ENCODE results near the gene DGKQ.

The DGKQ gene

DNA sequence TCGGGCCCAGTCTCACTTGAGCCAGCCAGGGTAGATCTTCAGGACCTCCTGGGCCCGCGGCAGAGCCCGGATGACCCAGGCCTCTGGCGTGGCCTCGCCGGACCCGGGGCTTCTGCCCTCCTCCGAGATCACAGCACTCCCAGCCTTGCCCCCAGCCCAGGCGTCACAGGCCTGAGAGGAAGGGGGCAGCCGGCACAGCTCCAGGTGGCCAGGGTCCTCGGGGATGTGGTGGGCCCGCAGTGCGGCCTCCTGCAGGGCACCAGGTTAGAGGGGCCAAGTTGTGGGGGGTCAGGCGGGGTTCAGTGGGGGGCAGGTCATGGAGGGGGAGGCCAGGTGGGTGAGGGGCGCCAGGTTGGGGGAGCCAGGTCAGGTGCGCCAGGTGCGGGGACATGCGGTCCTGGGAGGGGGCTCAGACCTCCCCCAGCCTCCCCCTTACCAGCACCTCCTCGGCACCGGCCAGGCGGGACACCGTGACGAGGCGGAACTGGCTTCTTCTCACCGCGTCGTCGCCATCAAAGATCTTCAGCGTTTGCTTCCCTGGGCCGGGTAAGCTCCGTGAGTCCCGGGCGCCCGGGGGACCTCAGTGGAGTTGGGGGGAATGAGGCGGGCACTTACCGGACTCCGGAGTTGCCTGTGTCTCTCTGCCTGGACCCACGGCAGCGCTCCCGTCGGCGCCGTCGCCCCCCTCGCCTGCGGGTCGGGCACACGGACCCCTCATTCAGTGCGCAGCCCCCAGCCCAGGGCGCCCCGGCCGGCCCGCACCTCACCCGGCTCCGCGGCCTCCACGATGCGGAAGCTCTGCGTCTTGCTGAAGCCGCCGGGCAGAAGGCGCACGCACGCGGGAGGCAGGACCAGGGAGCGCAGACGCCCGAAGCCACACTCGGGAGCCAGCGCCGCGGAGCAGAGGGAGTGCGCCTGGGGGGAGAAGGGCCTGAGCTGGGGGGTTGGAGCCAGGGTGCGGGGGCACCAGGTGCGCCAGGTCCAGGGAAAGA, 6.0 kb downstream of the DGKQ start:
- H3K9me3 ChIP-seq (ENCODE audit: control insufficient read depth, insufficient read depth, low read length) = no peaks in the 10 kb centered on the region
- no peaks in the 10 kb centered on the region for H3K36me3 ChIP-seq (ENCODE audit: insufficient read depth, low read length)
- no peaks in the 10 kb centered on the region; the same call in 1 of the 2 replicates for H3K4me1 ChIP-seq (ENCODE audit: insufficient read depth, low read length)

DNA sequence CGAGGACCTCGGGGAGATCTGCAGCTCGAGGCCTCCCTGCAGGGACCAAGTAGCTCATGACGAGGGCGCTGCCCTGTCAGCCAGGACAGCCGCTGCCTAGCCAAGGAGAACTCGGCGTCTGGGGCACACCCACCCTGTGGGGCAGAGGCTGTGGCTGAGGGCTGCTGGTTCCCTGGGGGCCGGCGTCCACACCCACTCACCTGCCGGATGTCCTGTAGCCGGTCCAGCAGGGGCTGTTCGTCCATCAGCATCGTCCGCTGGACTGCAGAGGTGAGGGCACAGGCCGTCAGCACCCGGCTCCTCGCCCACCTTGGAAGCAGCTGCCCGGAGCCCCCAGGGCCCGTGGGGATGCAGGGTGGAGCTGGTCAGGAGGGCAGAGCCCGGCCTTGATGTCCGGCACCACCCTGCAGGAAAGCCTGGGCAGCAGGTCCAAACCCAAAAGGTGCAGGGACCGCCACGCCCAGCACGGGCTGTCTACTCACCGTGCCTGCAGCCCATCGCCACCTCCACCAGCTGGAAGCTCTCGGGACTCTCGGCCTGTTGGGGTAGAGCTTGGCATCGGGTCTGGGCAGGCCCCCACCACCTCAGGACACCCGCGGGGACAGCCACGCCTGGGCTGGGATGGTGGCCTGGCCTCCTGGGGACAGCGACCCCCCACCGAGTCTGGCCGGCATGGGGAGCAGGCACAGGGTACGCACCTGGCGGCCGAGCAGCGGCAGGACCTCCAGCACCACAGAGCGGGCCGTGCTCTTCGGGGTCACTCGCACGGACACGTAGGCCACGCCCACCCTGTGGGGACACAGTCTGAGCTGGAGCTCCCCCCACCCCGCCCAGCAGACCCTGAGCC, 6.9 kb downstream of the DGKQ start:
- no peaks in the 10 kb centered on the region for H3K9me3 ChIP-seq (ENCODE audit: control insufficient read depth, insufficient read depth, low read length)
- H3K9ac ChIP-seq (ENCODE audit: low read depth, low read length) = no peak overlapping the region
- H3K4me1 ChIP-seq (ENCODE audit: insufficient read depth, low read length) = no peaks in the 10 kb centered on the region; the same call in 1 of the 2 replicates
- no peaks in the 10 kb centered on the region for H3K36me3 ChIP-seq (ENCODE audit: insufficient read depth, low read length)

More for the DNA sequence above, 6.0 kb downstream of the DGKQ start:
- peak overlapping the region; percentile 42; the same call in 1 of the 2 replicates for H3K9ac ChIP-seq (ENCODE audit: low read depth, low read length)

DNA sequence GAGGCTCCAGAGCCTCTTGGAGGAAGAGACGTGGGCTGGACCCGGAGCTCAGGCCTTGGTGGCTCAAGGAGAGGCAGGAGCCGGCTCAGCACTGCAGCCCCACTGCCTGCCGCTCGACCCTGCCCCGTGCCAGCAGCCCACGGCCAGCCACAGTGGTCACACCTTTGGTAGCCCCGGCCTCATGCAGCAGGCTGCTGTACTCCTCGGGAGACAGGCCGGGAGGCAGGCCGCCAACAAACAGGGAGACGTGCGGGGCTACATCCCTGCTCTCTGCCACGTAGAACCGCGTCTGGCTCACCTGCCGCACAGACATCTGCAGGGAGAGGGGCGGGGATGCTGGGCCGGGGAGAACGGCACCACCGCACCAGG, 7.6 kb downstream of the DGKQ start:
- no peak overlapping the region for H3K9ac ChIP-seq (ENCODE audit: low read depth, low read length)
- no peaks in the 10 kb centered on the region for H3K9me3 ChIP-seq (ENCODE audit: control insufficient read depth, insufficient read depth, low read length)
- H3K4me1 ChIP-seq (ENCODE audit: insufficient read depth, low read length) = no peaks in the 10 kb centered on the region; the same call in 1 of the 2 replicates
- no peaks in the 10 kb centered on the region for H3K36me3 ChIP-seq (ENCODE audit: insufficient read depth, low read length)

DNA sequence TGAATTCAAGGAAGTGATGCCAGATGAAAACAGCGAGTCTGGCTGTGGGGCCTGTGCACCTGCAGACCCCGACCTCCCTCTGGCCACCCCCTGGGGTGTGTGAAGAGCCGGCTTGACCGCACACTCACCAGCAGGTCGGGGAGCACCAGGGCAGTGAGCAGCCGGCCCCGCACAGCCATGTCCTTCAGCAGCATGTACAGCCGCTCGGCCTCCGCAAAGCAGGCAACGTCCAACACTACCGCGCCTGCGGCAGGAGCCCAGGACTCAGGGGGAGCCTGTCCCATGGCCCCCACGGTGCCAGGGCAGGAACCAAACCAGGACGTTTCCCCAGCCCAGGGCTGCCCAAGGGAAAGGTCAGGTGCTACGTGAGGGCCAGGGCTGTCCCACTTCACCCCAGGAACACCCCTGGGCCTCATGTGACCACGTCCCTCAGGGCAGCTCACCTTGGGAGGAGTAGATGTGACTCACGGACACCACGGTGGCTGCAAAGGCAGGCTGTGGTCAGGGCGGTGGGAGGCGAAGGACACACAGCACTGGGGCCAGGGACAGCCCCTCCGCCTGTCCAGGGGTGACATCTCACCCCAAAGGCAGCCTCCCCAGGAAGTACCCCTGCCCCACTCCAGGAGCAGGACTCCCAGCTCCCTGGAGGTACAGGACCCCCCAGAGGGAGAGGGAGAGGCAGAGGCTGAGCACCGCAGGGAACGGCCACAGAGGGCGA, 8.2 kb downstream of the DGKQ start:
- Histone ChIP-seq H3K9me3 (ENCODE audit: control insufficient read depth, insufficient read depth, low read length) (no peaks in the 10 kb centered on the region), H3K36me3 (ENCODE audit: insufficient read depth, low read length) (no peaks in the 10 kb centered on the region; the same call in 1 of the 2 replicates), H3K4me1 (ENCODE audit: insufficient read depth, low read length) (no peaks in the 10 kb centered on the region; the same call in 1 of the 2 replicates), H3K9ac (ENCODE audit: low read depth, low read length) (no peak overlapping the region)

DNA sequence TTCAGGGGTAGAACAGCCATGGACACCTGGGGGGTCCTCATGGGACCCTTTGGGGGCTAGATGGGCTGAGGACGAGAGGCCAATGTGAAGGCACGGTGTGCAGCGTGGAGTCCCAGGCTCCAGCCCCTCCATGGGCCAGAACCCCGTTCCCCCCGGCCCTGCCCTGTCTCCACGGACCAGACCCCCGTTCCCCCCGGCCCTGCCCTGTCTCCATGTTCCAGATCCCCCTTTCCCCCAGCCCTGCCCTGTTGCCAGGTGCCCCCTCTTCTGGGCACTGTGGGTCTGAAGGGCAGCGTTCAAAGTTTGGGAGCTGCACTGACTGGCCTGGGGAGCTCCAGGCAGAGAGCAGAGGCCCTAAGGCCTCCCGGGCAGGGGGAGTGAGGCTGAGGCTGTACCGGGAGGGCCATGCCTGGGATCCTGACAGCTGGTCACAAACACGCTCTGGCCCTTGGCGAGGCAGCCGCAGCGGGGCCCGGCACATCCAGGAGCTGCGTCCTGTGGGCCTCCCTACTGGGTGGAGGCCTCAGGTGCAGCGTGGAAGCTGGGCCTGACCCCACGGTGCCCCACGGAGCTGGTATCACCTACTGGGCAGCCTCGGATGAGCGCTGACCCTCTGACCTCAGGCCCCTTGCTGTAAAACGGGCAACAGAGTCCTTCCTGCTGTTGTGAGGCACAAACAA, 8.9 kb downstream of the DGKQ start:
- H3K9me3 ChIP-seq (ENCODE audit: control insufficient read depth, insufficient read depth, low read length) = no peaks in the 10 kb centered on the region
- no peak overlapping the region for H3K9ac ChIP-seq (ENCODE audit: low read depth, low read length)
- H3K36me3 ChIP-seq (ENCODE audit: insufficient read depth, low read length) = no peaks in the 10 kb centered on the region; the same call in 1 of the 2 replicates
- no peaks in the 10 kb centered on the region; the same call in 1 of the 2 replicates for H3K4me1 ChIP-seq (ENCODE audit: insufficient read depth, low read length)

DNA sequence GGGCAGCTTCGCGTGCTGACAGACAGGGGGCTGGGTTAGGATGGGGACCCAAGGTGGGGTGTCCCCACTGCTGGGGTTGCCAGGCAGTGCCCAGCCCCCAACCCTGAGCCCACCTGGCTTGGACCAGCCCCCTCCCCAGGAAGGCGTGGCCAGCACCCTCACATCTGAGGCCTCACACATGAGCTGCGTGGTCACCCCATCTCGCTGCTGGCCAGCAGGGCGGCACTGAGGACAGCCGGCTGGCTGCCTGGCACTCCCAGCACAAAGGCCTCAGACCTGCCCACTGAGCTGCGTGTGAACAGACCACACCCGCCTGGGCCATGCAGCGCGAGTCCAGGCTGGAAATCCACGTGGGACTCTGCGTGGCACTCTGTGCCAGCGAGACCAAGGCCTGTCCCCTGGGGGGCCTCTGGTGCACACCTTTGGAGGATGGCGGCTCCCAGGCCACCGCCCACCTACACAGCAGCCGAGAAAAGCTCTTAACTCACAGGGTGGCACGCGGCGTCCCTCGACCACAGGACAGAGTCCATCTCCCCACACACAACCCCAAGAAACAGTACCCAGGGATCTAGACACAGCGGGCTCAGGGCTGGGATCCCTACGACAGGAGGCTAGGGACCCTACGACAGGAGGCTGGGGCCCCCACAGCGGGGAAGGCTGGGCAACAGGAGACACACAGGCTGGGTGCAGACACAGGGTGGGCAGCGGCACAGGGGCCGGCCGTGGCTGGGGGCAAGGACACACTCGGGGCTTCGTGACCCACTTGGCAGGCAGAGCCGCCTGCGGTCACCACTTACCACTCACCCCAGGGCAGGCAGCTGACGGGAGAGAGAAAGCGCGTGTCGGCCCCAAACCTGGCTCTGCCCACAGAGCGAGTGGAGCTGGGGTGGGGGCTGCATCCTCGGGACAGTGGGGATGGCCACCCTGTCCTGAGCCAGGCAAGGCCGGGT, 9.8 kb downstream of the DGKQ start:
- H3K9me3 ChIP-seq (ENCODE audit: control insufficient read depth, insufficient read depth, low read length) = no peaks in the 10 kb centered on the region
- no peaks in the 10 kb centered on the region; the same call in 1 of the 2 replicates for H3K4me1 ChIP-seq (ENCODE audit: insufficient read depth, low read length)
- H3K9ac ChIP-seq (ENCODE audit: low read depth, low read length) = no peak overlapping the region
- H3K36me3 ChIP-seq (ENCODE audit: insufficient read depth, low read length) = no peaks in the 10 kb centered on the region; the same call in 1 of the 2 replicates

DNA sequence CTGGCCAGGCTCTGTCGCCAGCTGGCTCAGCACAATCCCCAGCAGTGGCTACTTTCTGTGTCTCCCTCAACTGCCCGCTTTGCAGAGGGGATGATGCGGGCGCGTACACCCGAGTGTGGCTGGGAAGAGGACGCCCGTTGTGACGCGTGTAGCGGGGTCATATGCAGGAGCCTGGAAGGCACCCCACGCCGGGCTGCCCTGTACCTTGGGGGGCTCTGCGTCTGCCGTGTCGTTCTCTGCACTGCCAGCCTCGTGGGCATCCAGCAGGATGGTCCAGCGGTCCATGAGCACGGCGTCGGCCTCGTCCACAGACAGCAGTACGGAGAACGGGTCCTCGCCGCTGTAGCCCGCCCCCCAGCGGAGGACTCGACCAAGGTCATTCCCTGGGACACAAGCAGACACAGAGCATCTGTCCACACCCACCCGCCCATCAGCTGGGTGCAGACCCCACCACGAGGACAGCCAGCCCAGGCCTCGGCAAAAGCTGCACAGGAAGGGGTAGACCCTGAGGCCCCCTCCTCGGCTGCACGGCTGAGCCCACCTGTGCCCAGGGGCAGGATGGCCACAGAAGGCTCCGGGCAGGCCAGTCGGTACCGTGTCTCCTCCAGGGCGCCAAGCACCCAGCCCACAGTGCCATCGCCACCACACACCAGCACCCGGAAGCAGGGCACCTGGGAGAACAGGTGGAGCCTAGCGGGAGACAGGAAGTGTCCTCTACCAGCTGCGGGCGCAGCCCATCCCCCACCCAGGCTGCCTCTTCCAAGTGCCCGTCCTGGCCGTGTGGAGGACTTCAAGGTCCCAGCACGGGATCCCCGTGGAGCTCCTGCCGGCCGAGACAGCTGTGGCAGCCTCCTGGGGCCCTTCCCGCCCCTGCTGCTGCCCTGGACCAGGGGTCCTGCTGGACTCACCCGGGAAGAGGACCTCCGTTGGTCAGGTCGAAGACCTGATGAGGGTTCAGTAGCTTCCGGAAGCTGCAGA, 10.8 kb downstream of the DGKQ start:
- Histone ChIP-seq H3K9ac (ENCODE audit: low read depth, low read length) (no peak overlapping the region), H3K4me1 (ENCODE audit: insufficient read depth, low read length) (no peaks in the 10 kb centered on the region), H3K36me3 (ENCODE audit: insufficient read depth, low read length) (no peaks in the 10 kb centered on the region; the same call in 1 of the 2 replicates), H3K9me3 (ENCODE audit: control insufficient read depth, insufficient read depth, low read length) (no peaks in the 10 kb centered on the region)

DNA sequence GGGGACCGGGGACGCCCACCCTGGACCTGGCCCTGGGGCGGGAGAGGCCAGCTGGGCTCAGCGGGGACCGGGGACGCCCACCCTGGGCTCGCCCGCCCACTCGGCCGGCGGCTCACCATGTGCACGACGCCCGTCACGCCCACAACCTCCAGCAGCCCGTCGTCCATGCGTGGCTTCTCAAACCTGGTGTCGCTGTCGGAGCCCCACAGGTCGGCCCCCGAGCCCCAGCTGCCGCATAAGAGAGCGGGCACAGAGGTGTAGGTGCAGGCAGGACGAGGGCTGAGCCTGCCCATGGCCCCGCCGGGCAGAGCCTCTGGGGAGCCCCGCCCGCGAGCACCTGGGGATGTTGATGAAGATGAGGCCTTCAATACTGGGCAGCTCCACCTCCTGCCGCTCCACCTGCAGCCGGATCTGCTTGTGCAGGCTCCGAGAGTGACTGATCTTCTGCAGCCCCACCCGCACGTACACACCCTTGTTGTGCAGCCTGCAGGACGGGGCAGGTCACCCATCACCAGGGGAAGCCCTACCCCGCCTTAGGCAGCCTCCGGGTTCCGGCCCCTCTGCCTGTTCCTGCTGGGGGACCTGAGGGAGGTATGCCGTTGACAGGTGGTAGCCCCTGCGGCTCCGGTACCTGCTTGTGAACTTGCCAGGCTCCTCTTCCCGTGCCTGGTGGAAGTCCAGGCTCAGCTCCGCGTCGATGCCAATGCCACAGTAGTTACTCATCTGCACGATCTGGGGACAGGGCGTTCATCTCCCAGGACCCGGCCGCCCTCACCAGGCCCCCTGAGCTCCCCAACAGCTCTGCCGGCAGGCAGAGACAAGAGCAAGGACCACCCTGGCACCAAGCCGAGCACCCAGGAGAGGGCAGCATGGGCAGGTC, 11.8 kb downstream of the DGKQ start:
- Histone ChIP-seq H3K36me3 (ENCODE audit: insufficient read depth, low read length) (no peaks in the 10 kb centered on the region; the same call in 1 of the 2 replicates), H3K9me3 (ENCODE audit: control insufficient read depth, insufficient read depth, low read length) (no peaks in the 10 kb centered on the region), H3K9ac (ENCODE audit: low read depth, low read length) (no peak overlapping the region), H3K4me1 (ENCODE audit: insufficient read depth, low read length) (no peaks in the 10 kb centered on the region)

DNA sequence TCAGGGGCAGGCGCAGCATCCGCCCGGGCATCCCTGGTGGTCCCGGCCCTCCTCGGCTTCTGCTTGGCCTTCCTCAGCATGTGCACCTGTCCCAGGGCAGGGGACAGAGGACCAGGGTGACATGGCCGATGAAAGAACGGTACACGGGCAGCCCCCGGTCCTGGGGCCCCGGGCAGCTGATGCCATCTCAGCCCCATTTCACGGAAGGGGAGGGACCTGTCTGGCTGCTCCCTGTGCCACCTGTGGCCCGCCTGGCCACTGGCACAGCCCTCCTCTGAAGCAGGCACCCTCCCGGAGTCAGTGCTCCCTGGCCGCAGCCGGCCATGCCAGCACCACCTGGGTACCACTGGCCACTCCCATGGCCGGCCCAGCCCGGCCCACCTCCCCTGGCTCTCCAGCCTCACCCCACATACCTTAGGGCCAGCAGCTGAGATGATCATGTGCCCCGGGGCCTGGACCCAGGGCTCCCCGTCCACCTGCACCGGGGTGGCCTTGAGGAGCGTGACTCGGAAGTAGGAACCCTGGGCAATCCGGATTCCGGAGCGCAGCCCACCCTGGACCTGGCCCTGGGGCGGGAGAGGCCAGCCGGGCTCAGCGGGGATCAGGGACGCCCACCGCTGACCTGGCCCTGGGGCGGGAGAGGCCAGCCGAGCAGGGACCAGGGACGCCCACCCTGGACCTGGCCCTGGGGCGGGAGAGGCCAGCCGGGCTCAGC, 12.6 kb downstream of the DGKQ start:
- Histone ChIP-seq H3K4me1 (ENCODE audit: insufficient read depth, low read length) (no peaks in the 10 kb centered on the region), H3K9ac (ENCODE audit: low read depth, low read length) (no peak overlapping the region), H3K36me3 (ENCODE audit: insufficient read depth, low read length) (no peaks in the 10 kb centered on the region; the same call in 1 of the 2 replicates), H3K9me3 (ENCODE audit: control insufficient read depth, insufficient read depth, low read length) (no peaks in the 10 kb centered on the region)

DNA sequence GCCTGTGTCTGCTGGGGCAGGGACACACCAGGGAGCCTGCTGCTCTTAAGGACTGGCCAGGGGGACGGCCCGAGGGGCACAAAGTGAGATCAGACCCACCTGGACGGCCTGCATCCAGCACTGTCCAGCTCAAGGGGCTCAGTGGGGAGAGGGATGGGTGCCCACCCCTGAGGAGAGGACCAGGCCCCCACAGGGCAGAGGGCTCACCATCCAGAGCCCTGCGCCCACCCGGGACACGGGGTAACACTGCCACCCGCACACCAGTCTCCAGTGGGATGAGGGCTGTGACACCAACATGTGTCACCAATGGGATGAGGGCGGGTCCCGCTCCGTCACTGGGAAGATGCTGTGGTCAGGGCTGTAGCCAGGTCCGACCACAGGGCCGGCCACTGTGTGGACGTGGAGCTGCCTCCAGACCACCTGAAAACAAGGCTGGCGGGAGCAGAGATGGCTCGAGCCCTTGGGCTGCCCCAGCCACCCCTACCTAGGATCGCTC, 13.2 kb downstream of the DGKQ start:
- H3K36me3 ChIP-seq (ENCODE audit: insufficient read depth, low read length) = no peaks in the 10 kb centered on the region; the same call in 1 of the 2 replicates

More for the DNA sequence above, 13.2 kb downstream of the DGKQ start:
- Histone ChIP-seq H3K9ac (ENCODE audit: low read depth, low read length) (no peak overlapping the region), H3K9me3 (ENCODE audit: control insufficient read depth, insufficient read depth, low read length) (no peaks in the 10 kb centered on the region), H3K4me1 (ENCODE audit: insufficient read depth, low read length) (no peaks in the 10 kb centered on the region)
